ENCODE results near the gene SLC38A10.

Gene SLC38A10

DNA sequence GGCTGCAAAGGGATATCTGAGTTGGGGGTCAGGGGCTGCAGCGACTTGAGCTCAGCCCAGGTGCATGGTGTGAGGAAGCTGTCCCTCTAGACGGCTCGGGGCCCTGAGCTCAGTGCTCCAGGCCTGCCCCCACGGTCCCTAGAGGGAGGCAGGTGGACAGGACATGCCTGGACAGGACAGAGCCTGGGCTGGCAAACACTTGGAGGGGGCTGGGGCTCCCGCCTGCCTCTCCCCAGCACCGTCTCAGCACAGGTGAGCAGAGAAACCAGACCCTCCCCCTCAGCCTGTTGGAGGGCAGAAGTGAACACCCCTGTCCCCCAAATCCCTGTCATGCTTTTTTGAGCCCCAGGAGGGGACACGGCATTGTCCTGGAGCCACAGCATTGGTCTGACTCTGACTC is 11.4 kb upstream of the SLC38A10 start:
- Histone ChIP-seq H3F3A (ENCODE audit: control insufficient read depth, insufficient read depth) (no peaks in the 10 kb centered on the region), H3K9me3 (ENCODE audit: control insufficient read depth, insufficient read depth, low read length) (no peaks in the 10 kb centered on the region)

GRCh38 chr17:81305051-81305630 is 10.0 kb upstream of the SLC38A10 start:
- Histone ChIP-seq H3K79me2 (ENCODE audit: control insufficient read depth, low read length) (no peaks in the 10 kb centered on the region), H3K36me3 (ENCODE audit: control insufficient read depth, low read length) (no peaks in the 10 kb centered on the region), H3K4me1 (ENCODE audit: control insufficient read depth, low read length) (no peaks in the 10 kb centered on the region), H3K4me3 (ENCODE audit: low read length) (no peak overlapping the region), H3K27ac (ENCODE audit: low read depth, low read length) (no peak overlapping the region), H3K9me2 (replicated peaks; ENCODE audit: control insufficient read depth, low read length) (no peaks in the 10 kb centered on the region), H3K9me3 (ENCODE audit: control insufficient read depth, insufficient read depth, low read length) (no peaks in the 10 kb centered on the region), H3K4me2 (ENCODE audit: low read length) (no peak overlapping the region), H4K20me1 (ENCODE audit: control insufficient read depth, insufficient read depth, low read depth, low read length) (no peaks in the 10 kb centered on the region), H3K27me3 (ENCODE audit: control insufficient read depth, low read length) (no peaks in the 10 kb centered on the region), H3F3A (ENCODE audit: control insufficient read depth, insufficient read depth) (no peaks in the 10 kb centered on the region)
- no peak for TF ChIP-seq EZH2phosphoT487 (IDR thresholded peaks at IDR 0.05; ENCODE audit: borderline replicate concordance, low read length)
- TF ChIP-seq, protein P1, sequence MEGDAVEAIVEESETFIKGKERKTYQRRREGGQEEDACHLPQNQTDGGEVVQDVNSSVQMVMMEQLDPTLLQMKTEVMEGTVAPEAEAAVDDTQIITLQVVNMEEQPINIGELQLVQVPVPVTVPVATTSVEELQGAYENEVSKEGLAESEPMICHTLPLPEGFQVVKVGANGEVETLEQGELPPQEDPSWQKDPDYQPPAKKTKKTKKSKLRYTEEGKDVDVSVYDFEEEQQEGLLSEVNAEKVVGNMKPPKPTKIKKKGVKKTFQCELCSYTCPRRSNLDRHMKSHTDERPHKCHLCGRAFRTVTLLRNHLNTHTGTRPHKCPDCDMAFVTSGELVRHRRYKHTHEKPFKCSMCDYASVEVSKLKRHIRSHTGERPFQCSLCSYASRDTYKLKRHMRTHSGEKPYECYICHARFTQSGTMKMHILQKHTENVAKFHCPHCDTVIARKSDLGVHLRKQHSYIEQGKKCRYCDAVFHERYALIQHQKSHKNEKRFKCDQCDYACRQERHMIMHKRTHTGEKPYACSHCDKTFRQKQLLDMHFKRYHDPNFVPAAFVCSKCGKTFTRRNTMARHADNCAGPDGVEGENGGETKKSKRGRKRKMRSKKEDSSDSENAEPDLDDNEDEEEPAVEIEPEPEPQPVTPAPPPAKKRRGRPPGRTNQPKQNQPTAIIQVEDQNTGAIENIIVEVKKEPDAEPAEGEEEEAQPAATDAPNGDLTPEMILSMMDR (IDR thresholded peaks at IDR 0.05; ENCODE audit: low read depth, low read length, poor library complexity, severe bottlenecking), result no peak

More for the DNA sequence above, 11.4 kb upstream of the SLC38A10 start:
- Histone ChIP-seq H3K27ac (ENCODE audit: low read depth, low read length) (no peak overlapping the region), H3K9me2 (replicated peaks; ENCODE audit: control insufficient read depth, low read length) (no peaks in the 10 kb centered on the region), H3K4me1 (ENCODE audit: control insufficient read depth, low read length) (no peaks in the 10 kb centered on the region), H3K4me3 (ENCODE audit: low read length) (no peak overlapping the region), H3K36me3 (ENCODE audit: control insufficient read depth, low read length) (no peaks in the 10 kb centered on the region), H3K79me2 (ENCODE audit: control insufficient read depth, low read length) (no peaks in the 10 kb centered on the region), H4K20me1 (ENCODE audit: control insufficient read depth, insufficient read depth, low read depth, low read length) (no peaks in the 10 kb centered on the region), H3K4me2 (ENCODE audit: low read length) (no peak overlapping the region), H3K27me3 (ENCODE audit: control insufficient read depth, low read length) (no peaks in the 10 kb centered on the region)
- TF ChIP-seq EZH2phosphoT487 (IDR thresholded peaks at IDR 0.05; ENCODE audit: borderline replicate concordance, low read length), result no peak
- TF ChIP-seq, protein P1 (IDR thresholded peaks at IDR 0.05; ENCODE audit: low read depth, low read length, poor library complexity, severe bottlenecking), result no peak

DNA sequence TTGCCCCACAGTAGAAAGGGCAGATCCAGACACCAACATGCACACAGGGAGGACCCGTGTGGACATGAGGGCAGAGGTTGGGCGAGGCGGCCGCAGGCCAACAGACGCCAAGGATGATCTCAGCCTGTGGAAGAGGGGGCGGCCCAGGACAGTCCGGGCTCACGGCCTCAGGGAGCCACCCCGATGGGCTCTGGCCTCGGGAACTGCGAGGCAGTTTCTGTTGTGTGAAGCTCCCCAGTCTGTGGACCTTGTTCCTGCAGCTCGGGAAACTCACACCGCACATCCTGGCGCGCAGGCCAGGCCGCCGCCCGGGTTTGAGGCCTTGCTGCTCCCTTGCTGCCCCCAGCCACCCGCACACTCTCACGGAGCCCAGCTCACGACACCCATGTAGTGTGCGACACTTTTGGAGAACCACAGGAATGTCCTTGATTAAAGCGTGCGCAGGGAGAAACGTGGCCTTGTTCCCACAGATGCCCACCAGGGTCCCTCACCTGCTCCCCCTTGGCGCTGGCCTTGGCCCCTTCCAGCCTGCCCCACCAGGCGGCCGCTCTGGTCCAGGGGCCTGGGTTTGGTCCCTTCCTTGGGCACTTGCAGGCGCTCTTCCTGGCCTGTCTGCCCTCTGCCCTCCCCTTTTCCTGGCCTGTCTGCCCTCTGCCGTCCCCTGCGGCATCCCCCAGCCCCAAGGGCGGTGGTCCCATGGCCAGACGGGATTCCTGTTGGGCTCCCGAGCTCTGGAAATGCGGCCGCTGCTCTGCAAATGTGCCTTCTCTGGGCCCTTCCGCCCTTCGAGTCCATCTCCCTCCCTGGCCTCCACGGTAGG is 9.3 kb upstream of the SLC38A10 start:
- no peak for TF ChIP-seq EZH2phosphoT487 (IDR thresholded peaks at IDR 0.05; ENCODE audit: borderline replicate concordance, low read length)
- TF ChIP-seq, protein P1 (IDR thresholded peaks at IDR 0.05; ENCODE audit: low read depth, low read length, poor library complexity, severe bottlenecking), result no peak
- H3F3A ChIP-seq (ENCODE audit: control insufficient read depth, insufficient read depth), result no peaks in the 10 kb centered on the region
- no peaks in the 10 kb centered on the region for H3K9me3 ChIP-seq (ENCODE audit: control insufficient read depth, insufficient read depth, low read length)
- no peak overlapping the region for H3K27ac ChIP-seq (ENCODE audit: low read depth, low read length)
- no peak overlapping the region for H3K4me2 ChIP-seq (ENCODE audit: low read length)
- H3K4me1 ChIP-seq (ENCODE audit: control insufficient read depth, low read length), result no peaks in the 10 kb centered on the region
- H3K9me2 ChIP-seq (replicated peaks; ENCODE audit: control insufficient read depth, low read length), result no peaks in the 10 kb centered on the region
- no peaks in the 10 kb centered on the region for H4K20me1 ChIP-seq (ENCODE audit: control insufficient read depth, insufficient read depth, low read depth, low read length)
- H3K79me2 ChIP-seq (ENCODE audit: control insufficient read depth, low read length), result no peaks in the 10 kb centered on the region
- H3K4me3 ChIP-seq (ENCODE audit: low read length), result no peak overlapping the region
- H3K36me3 ChIP-seq (ENCODE audit: control insufficient read depth, low read length), result no peaks in the 10 kb centered on the region
- H3K27me3 ChIP-seq (ENCODE audit: control insufficient read depth, low read length), result no peaks in the 10 kb centered on the region
